ENCODE results near the gene RBM19.

RBM19 gene

GRCh38 chr12:113860950-113861349, 105.2 kb downstream of the RBM19 start:
- no peak for DNase-seq (ENCODE audit: low read depth in 3 of 3, low spot score in 1 of 3)

DNA sequence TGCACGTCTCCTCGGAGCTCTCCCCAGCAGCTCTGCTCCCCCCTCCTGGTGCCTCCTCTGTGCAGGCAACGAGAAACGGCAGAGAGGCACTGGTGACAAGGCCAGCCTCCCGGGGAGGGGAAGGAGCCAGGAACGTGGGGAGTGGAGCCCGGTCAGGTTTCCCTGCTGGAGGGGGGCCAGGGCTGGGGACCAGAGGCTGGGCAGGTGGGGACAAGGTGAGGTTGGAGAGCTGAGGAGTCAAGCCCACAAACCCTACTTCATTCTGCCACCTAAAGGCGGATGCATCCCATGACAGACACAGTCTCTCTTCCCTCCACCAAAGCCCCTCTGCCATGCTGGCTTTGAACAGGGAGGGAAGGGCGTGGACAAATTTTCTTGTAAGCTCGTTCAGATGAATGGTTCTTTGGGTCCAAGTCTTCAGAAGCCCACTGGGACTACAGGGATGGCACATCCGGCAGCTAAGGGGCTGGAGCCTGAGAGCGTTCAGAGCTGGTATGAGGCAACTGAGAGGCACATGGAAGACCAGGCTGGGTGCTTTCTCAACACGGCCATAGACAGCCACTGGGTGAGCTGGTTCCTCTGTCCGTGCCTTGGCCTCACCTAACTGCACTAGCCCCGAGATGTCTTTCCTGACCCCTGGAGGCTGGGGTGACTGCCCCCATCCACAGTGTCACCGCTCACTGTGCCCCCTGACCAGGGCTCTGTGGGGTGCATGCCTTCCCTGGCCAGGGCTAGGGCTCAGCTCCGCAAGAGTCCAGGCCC, 105.9 kb downstream of the RBM19 start:
- DNase-seq (ENCODE audit: low read depth in 3 of 3, low spot score in 1 of 3), result no peak

GRCh38 chr12:113858841-113859386, 107.2 kb downstream of the RBM19 start:
- DNase-seq (ENCODE audit: low read depth in 3 of 3, low spot score in 1 of 3), result no peak

DNA sequence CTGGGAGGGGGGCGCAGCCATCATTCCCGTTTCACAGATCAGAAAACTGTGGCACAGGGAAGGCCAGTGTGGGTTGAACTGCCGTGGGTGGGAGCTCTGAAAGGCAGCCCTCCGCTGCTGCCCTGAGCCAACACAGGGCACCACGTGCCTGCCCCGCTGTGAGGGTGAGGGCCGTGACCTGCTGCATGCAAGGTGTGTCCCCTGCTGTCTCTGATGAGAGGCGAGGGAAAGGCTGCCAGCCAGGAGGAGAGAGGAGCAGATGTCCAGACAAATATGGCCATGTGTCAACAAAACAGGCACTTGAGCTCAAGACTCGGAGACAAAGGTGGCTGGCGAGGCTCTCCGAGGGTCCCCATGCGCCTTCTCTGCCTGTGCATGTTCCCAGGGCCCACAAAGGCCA, 108.8 kb downstream of the RBM19 start:
- no peak for DNase-seq (ENCODE audit: low read depth in 3 of 3, low spot score in 1 of 3)

- DNase-seq (ENCODE audit: low read depth in 3 of 3, low spot score in 1 of 3), result no peak
These were observed 110.1 kb downstream of the RBM19 start for GRCh38 chr12:113855998-113856397.

- no peak for DNase-seq (ENCODE audit: low read depth in 3 of 3, low spot score in 1 of 3)
These were observed 111.6 kb downstream of the RBM19 start for GRCh38 chr12:113854385-113855142.

GRCh38 chr12:113853491-113853890, 112.6 kb downstream of the RBM19 start:
- DNase-seq (ENCODE audit: low read depth in 3 of 3, low spot score in 1 of 3), result no peak

DNA sequence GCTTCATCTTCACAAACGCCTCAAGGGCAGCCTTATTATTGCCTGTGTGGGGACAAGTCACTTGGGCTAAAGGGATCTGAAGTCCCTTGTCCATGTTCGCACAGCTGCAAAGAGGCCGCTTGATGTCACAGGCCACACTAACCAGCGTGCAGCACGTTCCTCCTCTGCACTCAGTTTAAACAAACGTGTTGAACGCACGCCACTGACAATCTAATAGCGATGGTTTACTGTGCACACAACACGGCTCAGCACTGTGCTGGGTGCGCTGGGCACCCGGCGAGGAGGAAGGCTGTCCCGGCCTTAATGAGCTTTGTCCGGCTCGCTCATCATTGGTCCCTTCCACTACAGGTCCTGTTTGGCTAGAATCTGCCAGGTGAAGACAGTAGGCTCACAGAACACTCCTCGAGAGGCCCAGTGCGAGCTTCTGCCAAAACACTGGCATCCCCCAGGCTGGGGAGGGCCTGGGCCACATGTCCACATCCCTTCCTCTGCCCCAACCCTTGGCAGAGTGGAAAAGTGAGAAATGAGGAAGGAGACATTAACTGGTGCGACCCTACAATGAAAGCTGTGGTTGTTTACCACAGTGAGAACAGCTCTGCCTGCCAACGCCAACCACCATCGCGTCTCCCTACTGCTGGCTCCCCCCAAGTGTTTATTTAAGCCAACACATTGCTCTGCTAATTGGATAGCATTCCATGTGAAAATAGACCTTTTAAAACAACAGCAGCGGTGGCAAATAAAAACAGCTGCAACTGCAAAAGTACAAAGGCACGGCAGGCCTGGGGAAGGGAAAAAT, 113.2 kb downstream of the RBM19 start:
- no peak for DNase-seq (ENCODE audit: low read depth in 3 of 3, low spot score in 1 of 3)

DNA sequence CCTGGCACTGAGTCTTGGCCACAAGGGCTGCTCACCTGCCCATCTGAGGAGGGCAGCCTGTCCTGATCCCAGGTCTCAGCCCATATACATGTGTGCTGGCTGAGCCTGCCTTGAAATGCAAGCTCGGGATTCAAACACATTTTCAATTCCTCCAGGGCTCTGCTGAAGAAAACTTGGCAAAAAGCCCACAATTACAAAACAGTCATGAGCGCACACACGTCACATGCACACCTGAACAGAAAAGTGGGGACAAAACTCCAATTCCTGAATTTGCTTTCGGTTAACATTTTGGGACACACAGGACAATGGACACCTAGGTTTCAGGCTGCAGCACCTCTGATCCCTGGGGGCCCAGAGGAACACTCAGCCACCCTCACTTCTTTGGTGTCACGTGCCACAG, 113.9 kb downstream of the RBM19 start:
- DNase-seq (ENCODE audit: low read depth in 3 of 3, low spot score in 1 of 3), result no peak

GRCh38 chr12:113850309-113851056, 115.6 kb downstream of the RBM19 start:
- DNase-seq (ENCODE audit: low read depth in 3 of 3, low spot score in 1 of 3), result no peak

DNA sequence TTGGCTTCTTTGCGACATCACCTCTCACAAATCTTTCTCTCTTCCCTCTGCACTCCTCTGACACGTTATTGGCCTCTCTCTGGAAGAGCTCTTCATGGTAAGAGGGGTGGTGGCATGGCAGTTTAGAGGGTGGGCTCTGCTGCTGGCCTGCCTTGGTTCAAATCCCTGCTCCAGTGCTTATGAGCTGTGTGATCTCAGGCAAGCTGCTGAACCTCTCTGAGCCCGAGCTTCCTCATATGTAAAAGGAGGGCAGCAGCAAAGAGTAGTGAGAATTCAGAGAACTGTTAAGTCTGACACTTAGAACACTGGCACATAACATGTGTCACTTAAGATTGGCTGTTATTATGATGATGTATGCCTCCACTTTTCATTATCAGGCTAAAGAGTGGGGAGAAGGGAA, 118.3 kb downstream of the RBM19 start:
- DNase-seq (ENCODE audit: low read depth in 3 of 3, low spot score in 1 of 3), result no peak

GRCh38 chr12:113846883-113847755, 119.0 kb downstream of the RBM19 start:
- no peak for DNase-seq (ENCODE audit: low read depth in 3 of 3, low spot score in 1 of 3)

- DNase-seq (ENCODE audit: low read depth in 3 of 3, low spot score in 1 of 3), result no peak
These were observed 120.0 kb downstream of the RBM19 start for GRCh38 chr12:113845900-113846674.

- DNase-seq (ENCODE audit: low read depth in 3 of 3, low spot score in 1 of 3), result no peak
These were observed 121.5 kb downstream of the RBM19 start for GRCh38 chr12:113844495-113845210.

GRCh38 chr12:113842699-113843098, 123.4 kb downstream of the RBM19 start:
- DNase-seq (ENCODE audit: low read depth in 3 of 3, low spot score in 1 of 3), result no peak

DNA sequence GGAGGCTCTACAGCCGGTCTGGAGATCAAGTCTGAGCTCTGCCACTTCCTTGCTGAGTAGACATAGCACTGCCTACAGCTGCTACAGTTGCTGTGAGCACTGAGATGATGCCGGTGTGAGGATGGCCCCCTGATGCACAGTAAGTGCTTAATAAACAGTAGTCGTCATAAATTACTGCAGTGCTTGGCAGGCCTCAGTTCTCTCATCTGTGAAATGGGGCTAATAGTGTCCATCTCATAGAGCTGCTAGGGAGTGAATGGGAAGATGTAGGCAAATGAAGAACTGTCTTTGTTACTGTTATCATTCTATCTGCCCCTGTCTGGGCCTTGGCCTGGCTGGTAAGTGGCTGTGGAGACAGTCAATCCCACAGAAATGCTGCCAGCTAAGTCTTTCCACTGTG, 124.3 kb downstream of the RBM19 start:
- DNase-seq (ENCODE audit: low read depth in 3 of 3, low spot score in 1 of 3), result no peak

DNA sequence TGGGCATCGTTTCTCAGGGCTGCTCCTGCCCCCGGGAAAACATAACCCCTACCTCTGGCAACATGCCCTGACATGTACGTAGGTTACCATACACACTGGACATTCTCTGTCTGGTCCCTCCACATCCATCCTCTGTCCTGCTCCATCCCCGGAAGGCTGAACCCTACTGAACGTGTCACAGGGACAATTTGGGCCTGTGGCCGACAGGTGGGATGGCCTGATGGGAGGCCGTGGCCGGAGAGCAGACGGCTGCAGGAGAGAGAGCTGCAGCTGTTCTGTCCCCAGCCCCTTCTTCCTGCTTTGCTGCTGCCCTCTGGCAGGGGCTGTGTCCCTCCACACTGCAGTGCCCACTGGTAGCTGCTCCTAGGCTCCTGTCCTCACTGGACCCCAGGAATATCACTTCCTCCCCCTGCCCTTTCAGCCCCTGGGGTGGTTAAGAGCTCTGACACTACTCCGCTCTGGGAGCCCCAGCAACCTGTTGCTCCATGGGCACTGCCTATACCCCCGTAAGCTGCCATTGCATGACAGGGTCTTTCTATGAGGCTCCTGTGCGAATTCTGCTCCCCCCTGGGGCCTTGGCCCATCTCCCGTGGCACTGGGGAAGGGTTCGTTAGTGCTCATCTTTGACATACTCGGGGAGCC, 125.6 kb downstream of the RBM19 start:
- DNase-seq (ENCODE audit: low read depth in 3 of 3, low spot score in 1 of 3), result no peak

GRCh38 chr12:113838896-113839295, 127.2 kb downstream of the RBM19 start:
- no peak for DNase-seq (ENCODE audit: low read depth in 3 of 3, low spot score in 1 of 3)

Measured in stimulated activated CD4-positive, alpha-beta T cell treated with anti-CD3 and anti-CD28 coated beads, TNF-alpha, amount 100 ng/mL, for 1 hour (primary cell).